ENCODE measurements around the gene GGT5.
"Not testable (repeated sequence)": the region's sequence is repeated elsewhere in the genome, so short reads cannot be mapped to it uniquely, and the experiment has no call there.

Gene GGT5

GRCh38 chr22:24247564-24248344 lies 2.9 kb upstream of the GGT5 start:
- H3K9me3 ChIP-seq (ENCODE audit: control insufficient read depth in 5 of 5, low read length in 5 of 5) = no peaks in the 10 kb centered on the region
- H3K4me3 ChIP-seq (ENCODE audit: low read depth in 1 of 5, low read length in 5 of 5) = no peak overlapping the region
- no peaks in the 10 kb centered on the region for H3K36me3 ChIP-seq (ENCODE audit: control insufficient read depth in 5 of 5, insufficient read depth in 5 of 5, low read length in 5 of 5)
- H3K4me1 ChIP-seq (ENCODE audit: control insufficient read depth in 5 of 5, insufficient read depth in 5 of 5, low read length in 5 of 5) = peaks cover 6 to 47% (median 38%) of the 10 kb centered on the region in 5 donors
- peaks cover 0 to 3% (median 0%) of the 10 kb centered on the region in 5 donors for H3K27me3 ChIP-seq (ENCODE audit: control insufficient read depth in 5 of 5, insufficient read depth in 4 of 5, low read length in 5 of 5)
- H3K27ac ChIP-seq (ENCODE audit: low read depth, low read length) = peak overlapping the region; percentile 57
- H3K9ac ChIP-seq (ENCODE audit: low read length in 5 of 5) = peak overlapping the region in 1 of 5 donors; percentile 77

GRCh38 chr22:24247011-24247507 lies 2.2 kb upstream of the GGT5 start:
- no peaks in the 10 kb centered on the region for H3K9me3 ChIP-seq (ENCODE audit: control insufficient read depth in 5 of 5, low read length in 5 of 5)
- peak overlapping the region in 2 of 5 donors; percentile 72 to 77 for H3K9ac ChIP-seq (ENCODE audit: low read length in 5 of 5)
- H3K27ac ChIP-seq (ENCODE audit: low read depth, low read length) = peak overlapping the region; percentile 57
- H3K27me3 ChIP-seq (ENCODE audit: control insufficient read depth in 5 of 5, insufficient read depth in 4 of 5, low read length in 5 of 5) = peaks cover 0 to 3% (median 0%) of the 10 kb centered on the region in 5 donors
- H3K4me1 ChIP-seq (ENCODE audit: control insufficient read depth in 5 of 5, insufficient read depth in 5 of 5, low read length in 5 of 5) = peaks cover 6 to 52% (median 39%) of the 10 kb centered on the region in 5 donors
- H3K36me3 ChIP-seq (ENCODE audit: control insufficient read depth in 5 of 5, insufficient read depth in 5 of 5, low read length in 5 of 5) = no peaks in the 10 kb centered on the region
- H3K4me3 ChIP-seq (ENCODE audit: low read depth in 1 of 5, low read length in 5 of 5) = no peak overlapping the region

- Histone ChIP-seq H3K4me3 (ENCODE audit: low read depth in 1 of 5, low read length in 5 of 5) (peak overlapping the region in 4 of 5 donors; percentile 24 to 44 (median 44)), H3K27ac (ENCODE audit: low read depth, low read length) (peak overlapping the region; percentile 23), H3K4me1 (ENCODE audit: control insufficient read depth in 5 of 5, insufficient read depth in 5 of 5, low read length in 5 of 5) (peaks cover 6 to 52% (median 39%) of the 10 kb centered on the region in 5 donors), H3K9ac (ENCODE audit: low read length in 5 of 5) (peak overlapping the region in 1 of 5 donors; percentile 48)
- H3K9me3 ChIP-seq (ENCODE audit: control insufficient read depth in 5 of 5, low read length in 5 of 5); H3K36me3 ChIP-seq (ENCODE audit: control insufficient read depth in 5 of 5, insufficient read depth in 5 of 5, low read length in 5 of 5); H3K27me3 ChIP-seq (ENCODE audit: control insufficient read depth in 5 of 5, insufficient read depth in 4 of 5, low read length in 5 of 5): not testable (repeated sequence)
Observed at GRCh38 chr22:24245584-24246561, 991 bp upstream of the GGT5 start.

GRCh38 chr22:24244144-24244787 lies 616 bp downstream of the GGT5 start:
- Histone ChIP-seq H3K36me3 (ENCODE audit: control insufficient read depth in 5 of 5, insufficient read depth in 5 of 5, low read length in 5 of 5) (no peaks in the 10 kb centered on the region), H3K9ac (ENCODE audit: low read length in 5 of 5) (no peak overlapping the region), H3K9me3 (ENCODE audit: control insufficient read depth in 5 of 5, low read length in 5 of 5) (no peaks in the 10 kb centered on the region), H3K27ac (ENCODE audit: low read depth, low read length) (no peak overlapping the region), H3K27me3 (ENCODE audit: control insufficient read depth in 5 of 5, insufficient read depth in 4 of 5, low read length in 5 of 5) (peaks cover 0 to 3% (median 0%) of the 10 kb centered on the region in 5 donors), H3K4me1 (ENCODE audit: control insufficient read depth in 5 of 5, insufficient read depth in 5 of 5, low read length in 5 of 5) (peaks cover 6 to 52% (median 39%) of the 10 kb centered on the region in 5 donors), H3K4me3 (ENCODE audit: low read depth in 1 of 5, low read length in 5 of 5) (peak overlapping the region; percentile 17 to 56 (median 52))

GRCh38 chr22:24243417-24243816 lies 1.5 kb downstream of the GGT5 start:
- not testable (repeated sequence) for H3K9me3 ChIP-seq (ENCODE audit: control insufficient read depth in 5 of 5, low read length in 5 of 5); H3K36me3 ChIP-seq (ENCODE audit: control insufficient read depth in 5 of 5, insufficient read depth in 5 of 5, low read length in 5 of 5); H3K9ac ChIP-seq (ENCODE audit: low read length in 5 of 5); H3K27ac ChIP-seq (ENCODE audit: low read depth, low read length); H3K27me3 ChIP-seq (ENCODE audit: control insufficient read depth in 5 of 5, insufficient read depth in 4 of 5, low read length in 5 of 5)
- H3K4me1 ChIP-seq (ENCODE audit: control insufficient read depth in 5 of 5, insufficient read depth in 5 of 5, low read length in 5 of 5) = peaks cover 6 to 52% (median 39%) of the 10 kb centered on the region in 5 donors
- H3K4me3 ChIP-seq (ENCODE audit: low read depth in 1 of 5, low read length in 5 of 5) = peak overlapping the region in 3 of 5 donors; percentile 11 to 41 (median 38)

- H3K27ac ChIP-seq (ENCODE audit: low read depth, low read length); H3K36me3 ChIP-seq (ENCODE audit: control insufficient read depth in 5 of 5, insufficient read depth in 5 of 5, low read length in 5 of 5): not testable (repeated sequence)
- H3K4me1 ChIP-seq (ENCODE audit: control insufficient read depth in 5 of 5, insufficient read depth in 5 of 5, low read length in 5 of 5) = peaks cover 3 to 34% (median 29%) of the 10 kb centered on the region in 5 donors
Observed at GRCh38 chr22:24240985-24241692, 3.7 kb downstream of the GGT5 start.

GRCh38 chr22:24240381-24240780 lies 4.5 kb downstream of the GGT5 start:
- no peaks in the 10 kb centered on the region for H3K36me3 ChIP-seq (ENCODE audit: control insufficient read depth in 5 of 5, insufficient read depth in 5 of 5, low read length in 5 of 5)
- H3K4me3 ChIP-seq (ENCODE audit: low read depth in 1 of 5, low read length in 5 of 5) = no peak overlapping the region
- H3K9ac ChIP-seq (ENCODE audit: low read length in 5 of 5) = no peak overlapping the region
- peaks cover 0 to 27% (median 22%) of the 10 kb centered on the region in 5 donors for H3K4me1 ChIP-seq (ENCODE audit: control insufficient read depth in 5 of 5, insufficient read depth in 5 of 5, low read length in 5 of 5)
- H3K27me3 ChIP-seq (ENCODE audit: control insufficient read depth in 5 of 5, insufficient read depth in 4 of 5, low read length in 5 of 5) = no peaks in the 10 kb centered on the region
- H3K27ac ChIP-seq (ENCODE audit: low read depth, low read length) = no peak overlapping the region
- no peaks in the 10 kb centered on the region for H3K9me3 ChIP-seq (ENCODE audit: control insufficient read depth in 5 of 5, low read length in 5 of 5)

More at GRCh38 chr22:24240985-24241692, 3.7 kb downstream of the GGT5 start:
- not testable (repeated sequence) for H3K27me3 ChIP-seq (ENCODE audit: control insufficient read depth in 5 of 5, insufficient read depth in 4 of 5, low read length in 5 of 5); H3K9ac ChIP-seq (ENCODE audit: low read length in 5 of 5); H3K4me3 ChIP-seq (ENCODE audit: low read depth in 1 of 5, low read length in 5 of 5); H3K9me3 ChIP-seq (ENCODE audit: control insufficient read depth in 5 of 5, low read length in 5 of 5)

- not testable (repeated sequence) for H3K27me3 ChIP-seq (ENCODE audit: control insufficient read depth in 5 of 5, insufficient read depth in 4 of 5, low read length in 5 of 5); H3K9ac ChIP-seq (ENCODE audit: low read length in 5 of 5); H3K27ac ChIP-seq (ENCODE audit: low read depth, low read length); H3K4me3 ChIP-seq (ENCODE audit: low read depth in 1 of 5, low read length in 5 of 5); H3K36me3 ChIP-seq (ENCODE audit: control insufficient read depth in 5 of 5, insufficient read depth in 5 of 5, low read length in 5 of 5); H3K9me3 ChIP-seq (ENCODE audit: control insufficient read depth in 5 of 5, low read length in 5 of 5)
- H3K4me1 ChIP-seq (ENCODE audit: control insufficient read depth in 5 of 5, insufficient read depth in 5 of 5, low read length in 5 of 5) = peaks cover 0 to 11% (median 9%) of the 10 kb centered on the region in 5 donors
Observed at GRCh38 chr22:24238101-24238694, 6.7 kb downstream of the GGT5 start.

- H3K4me1 ChIP-seq (ENCODE audit: control insufficient read depth in 5 of 5, insufficient read depth in 5 of 5, low read length in 5 of 5) = peaks cover 0 to 2% (median 0%) of the 10 kb centered on the region in 5 donors
- no peak overlapping the region for H3K9ac ChIP-seq (ENCODE audit: low read length in 5 of 5)
- peaks cover 0 to 3% (median 0%) of the 10 kb centered on the region in 5 donors for H3K36me3 ChIP-seq (ENCODE audit: control insufficient read depth in 5 of 5, insufficient read depth in 5 of 5, low read length in 5 of 5)
- H3K4me3 ChIP-seq (ENCODE audit: low read depth in 1 of 5, low read length in 5 of 5) = no peak overlapping the region
- H3K27me3 ChIP-seq (ENCODE audit: control insufficient read depth in 5 of 5, insufficient read depth in 4 of 5, low read length in 5 of 5) = no peaks in the 10 kb centered on the region
- H3K27ac ChIP-seq (ENCODE audit: low read depth, low read length) = no peak overlapping the region
- H3K9me3 ChIP-seq (ENCODE audit: control insufficient read depth in 5 of 5, low read length in 5 of 5) = no peaks in the 10 kb centered on the region
Observed at GRCh38 chr22:24236656-24237055, 8.2 kb downstream of the GGT5 start.

All from subcutaneous abdominal adipose tissue (tissue), 5 donors.